Measurements from ENCODE around the gene ELOVL3.

The ELOVL3 gene

DNA sequence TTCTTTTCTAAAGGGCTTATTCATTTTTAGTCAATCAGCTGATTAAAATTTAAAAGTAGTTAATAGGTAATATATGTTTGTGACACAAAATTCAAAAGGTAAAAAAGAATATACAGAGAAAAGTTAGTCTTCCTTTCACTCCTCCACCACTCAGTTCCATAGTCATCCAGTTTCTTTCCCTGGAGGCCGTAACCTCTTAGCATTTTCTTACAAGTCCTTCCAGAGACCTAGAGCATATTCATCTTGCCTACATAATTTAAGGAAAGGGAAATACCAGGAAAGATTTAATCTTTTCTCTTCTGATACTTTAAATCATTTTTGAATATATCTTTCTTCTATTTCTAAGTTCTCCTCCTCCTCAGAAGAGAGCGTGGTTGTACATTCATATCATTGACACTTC lies 29.3 kb downstream of the ELOVL3 start:
- no peak for DNase-seq
- no peaks in the 10 kb centered on the region for H3K27me3 ChIP-seq
- H3K4me3 ChIP-seq (ENCODE audit: low read depth, low read length), result no peak overlapping the region
- TF ChIP-seq CTCF (IDR thresholded peaks at IDR 0.05; ENCODE audit: low read depth, low read length), result no peak
- no peaks in the 10 kb centered on the region for H3K9me3 ChIP-seq
- no peaks in the 10 kb centered on the region for H3K4me1 ChIP-seq
- H3K36me3 ChIP-seq, result peaks cover 8% of the 10 kb centered on the region

GRCh38 chr10:102261196-102261595 lies 35.1 kb downstream of the ELOVL3 start:
- Histone ChIP-seq H3K4me1 (no peaks in the 10 kb centered on the region), H3K9me3 (no peaks in the 10 kb centered on the region), H3K27me3 (no peaks in the 10 kb centered on the region), H3K36me3 (peaks cover 23% of the 10 kb centered on the region), H3K4me3 (ENCODE audit: low read depth, low read length) (no peak overlapping the region)
- TF ChIP-seq CTCF (IDR thresholded peaks at IDR 0.05; ENCODE audit: low read depth, low read length), result no peak
- no peak for DNase-seq

- Histone ChIP-seq H3K9me3 (no peaks in the 10 kb centered on the region), H3K4me1 (no peaks in the 10 kb centered on the region), H3K27me3 (no peaks in the 10 kb centered on the region), H3K4me3 (ENCODE audit: low read depth, low read length) (no peak overlapping the region), H3K36me3 (peaks cover 23% of the 10 kb centered on the region)
- no peak for TF ChIP-seq CTCF (IDR thresholded peaks at IDR 0.05; ENCODE audit: low read depth, low read length)
- DNase-seq, result no peak
Measured at GRCh38 chr10:102261842-102262241, 35.7 kb downstream of the ELOVL3 start.

GRCh38 chr10:102262744-102263370 lies 36.8 kb downstream of the ELOVL3 start:
- no peaks in the 10 kb centered on the region for H3K27me3 ChIP-seq
- no peak for DNase-seq
- no peak overlapping the region for H3K4me3 ChIP-seq (ENCODE audit: low read depth, low read length)
- H3K9me3 ChIP-seq, result no peaks in the 10 kb centered on the region
- H3K36me3 ChIP-seq, result peaks cover 26% of the 10 kb centered on the region
- TF ChIP-seq CTCF (IDR thresholded peaks at IDR 0.05; ENCODE audit: low read depth, low read length), result no peak
- no peaks in the 10 kb centered on the region for H3K4me1 ChIP-seq

- peaks cover 26% of the 10 kb centered on the region for H3K36me3 ChIP-seq
- no peak overlapping the region for H3K4me3 ChIP-seq (ENCODE audit: low read depth, low read length)
- H3K27me3 ChIP-seq, result no peaks in the 10 kb centered on the region
- DNase-seq, result no peak
- H3K4me1 ChIP-seq, result no peaks in the 10 kb centered on the region
- no peak for TF ChIP-seq CTCF (IDR thresholded peaks at IDR 0.05; ENCODE audit: low read depth, low read length)
- H3K9me3 ChIP-seq, result no peaks in the 10 kb centered on the region
Measured at GRCh38 chr10:102264371-102264770, 38.3 kb downstream of the ELOVL3 start.

- H3K9me3 ChIP-seq, result no peaks in the 10 kb centered on the region
- peaks cover 13% of the 10 kb centered on the region for H3K36me3 ChIP-seq
- no peaks in the 10 kb centered on the region for H3K4me1 ChIP-seq
- H3K27me3 ChIP-seq, result no peaks in the 10 kb centered on the region
- no peak for TF ChIP-seq CTCF (IDR thresholded peaks at IDR 0.05; ENCODE audit: low read depth, low read length)
- DNase-seq, result no peak
- H3K4me3 ChIP-seq (ENCODE audit: low read depth, low read length), result no peak overlapping the region
Measured at GRCh38 chr10:102266670-102267069, 40.6 kb downstream of the ELOVL3 start.
